B cell (primary cell): ENCODE results near the gene NCOA1. TPM values are rescaled to one million over a fixed set of nuclear protein-coding genes. Genes with fewer than 3 reads are reported as not detected.

ENCODE experiments used
- ATAC-seq: fragments of 200-7000 bp; cut with Tn5 transposase; one replicate; pipeline ENCODE4 v1.10.0; 2021; ENCODE audit warnings: low read depth, mild to moderate bottlenecking, moderate number of reproducible peaks, moderate library complexity
- CTCF ChIA-PET: fragments of 350-600 bp; sonication (Branson Sonifier 250); formaldehyde crosslinking; loops from one replicate; lab custom pipeline; 2021; ENCODE audit warnings: antibody characterized with exemption, inconsistent platforms; lab: Charles Lee
- POLR2A ChIA-PET: fragments of 350-600 bp; sonication (Branson Sonifier 250); formaldehyde crosslinking; loops from one replicate; lab custom pipeline; 2021; ENCODE audit warnings: antibody characterized with exemption; lab: Charles Lee
- DNase-seq: peaks from one replicate; pipeline ENCODE4 v3.0.0; 2013
- H2AFZ ChIP-seq: 2 replicates; pipeline ENCODE4 v1.6.1; 2012; ENCODE audit warnings: mild to moderate bottlenecking, low read depth, low read length; ENCODE audit not compliant: insufficient read depth, poor library complexity, severe bottlenecking
- H3K27ac ChIP-seq, 2 donors: 1 replicate in 1 of 2; 2 replicates in 1 of 2; pipeline ENCODE4 v1.5.1; 2012 to 2013; ENCODE audit warnings: low read length in 2 of 2, mild to moderate bottlenecking in 2 of 2, moderate library complexity in 1 of 2
- H3K27me3 ChIP-seq, 4 experiments: fragments of 200-600 bp in 1 of 4; sonication (generic) in 1 of 4; replicated peaks in 1 of 4; 1 replicate in 2 of 4; 2 replicates in 2 of 4; pipeline versions ENCODE4 v1.6.1 to v1.7.0; 2013 to 2016; ENCODE audit warnings: low read length in 3 of 4, mild to moderate bottlenecking in 2 of 4, mixed read lengths in 1 of 4, moderate library complexity in 1 of 4; ENCODE audit not compliant: insufficient read depth in 4 of 4, control insufficient read depth in 3 of 4; ENCODE audit errors: control extremely low read depth in 1 of 4
- H3K36me3 ChIP-seq, 2 experiments: replicated peaks in 1 of 2; 1 replicate in 1 of 2; 2 replicates in 1 of 2; pipeline versions ENCODE4 v1.6.1 to v1.7.1; 2013; ENCODE audit warnings: low read length in 1 of 2; ENCODE audit not compliant: insufficient read depth in 2 of 2, control insufficient read depth in 1 of 2; ENCODE audit errors: control extremely low read depth in 1 of 2, extremely low read depth in 1 of 2
- H3K4me1 ChIP-seq, 2 donors: fragments of 200-600 bp in 1 of 2; sonication (generic) in 1 of 2; 1 replicate in 1 of 2; 2 replicates in 1 of 2; pipeline versions ENCODE4 v1.5.1 to v1.6.1; 2013 to 2017; ENCODE audit warnings: low read length in 2 of 2; ENCODE audit not compliant: control insufficient read depth in 2 of 2, insufficient read depth in 2 of 2
- H3K4me2 ChIP-seq: replicated peaks from 2 replicates; pipeline ENCODE3; 2012; ENCODE audit warnings: mild to moderate bottlenecking, low read depth, low read length; ENCODE audit not compliant: poor library complexity, severe bottlenecking
- H3K4me3 ChIP-seq, 5 experiments: fragments of 200-600 bp in 1 of 5; sonication (generic) in 1 of 5; 1 replicate in 3 of 5; 2 replicates in 2 of 5; pipeline versions ENCODE4 v1.5.1 to v1.7.0; 2011 to 2016; ENCODE audit warnings: low read length in 4 of 5, mild to moderate bottlenecking in 4 of 5, low read depth in 2 of 5, control low read depth in 1 of 5, moderate library complexity in 1 of 5; ENCODE audit not compliant: insufficient read depth in 1 of 5; ENCODE audit errors: control extremely low read depth in 1 of 5, extremely low read depth in 1 of 5
- H3K79me2 ChIP-seq: fragments of 200-600 bp; sonication (generic); one replicate; pipeline ENCODE4 v1.6.0; 2016; ENCODE audit warnings: low read length; ENCODE audit not compliant: control insufficient read depth, insufficient read depth
- H3K9ac ChIP-seq: fragments of 200-600 bp; sonication (generic); 2 replicates; pipeline ENCODE4 v1.6.1; 2017; ENCODE audit warnings: mild to moderate bottlenecking, low read length, moderate library complexity
- H3K9me3 ChIP-seq, 3 donors: one replicate each; pipeline versions ENCODE4 v1.6.1 to v1.7.1; 2013; ENCODE audit warnings: low read length in 2 of 3; ENCODE audit not compliant: control insufficient read depth in 2 of 3, insufficient read depth in 1 of 3; ENCODE audit errors: control extremely low read depth in 1 of 3
- H4K20me1 ChIP-seq: 2 replicates; pipeline ENCODE4 v1.6.0; 2012; ENCODE audit warnings: mild to moderate bottlenecking, low read length; ENCODE audit not compliant: insufficient read depth, control insufficient read depth, poor library complexity, severe bottlenecking
- H3K27ac Mint-ChIP-seq: one replicate; pipeline ENCODE4 v1.8.0; 2021; ENCODE audit warnings: mixed read lengths
- H3K27me3 Mint-ChIP-seq: one replicate; pipeline ENCODE4 v1.8.0; 2021; ENCODE audit warnings: mixed read lengths
- H3K4me1 Mint-ChIP-seq: one replicate; pipeline ENCODE4 v1.8.0; 2021; ENCODE audit warnings: mixed read lengths
- H3K4me3 Mint-ChIP-seq: one replicate; pipeline ENCODE4 v1.8.0; 2021; ENCODE audit warnings: mixed read lengths
- H3K9me3 Mint-ChIP-seq: one replicate; pipeline ENCODE4 v1.8.0; 2022; ENCODE audit warnings: mixed read lengths; ENCODE audit not compliant: insufficient read depth
- CTCF ChIP-seq: fragments of 200-600 bp; IDR thresholded peaks from one replicate; pipeline ENCODE4 v1.8.0; 2022; ENCODE audit warnings: antibody characterized with exemption, mild to moderate bottlenecking
- EZH2 ChIP-seq: IDR thresholded peaks from 2 replicates; pipeline ENCODE4 v1.6.1; 2012; ENCODE audit warnings: borderline replicate concordance, low read depth, mild to moderate bottlenecking, moderate library complexity, low read length; ENCODE audit not compliant: insufficient read depth, poor library complexity, severe bottlenecking
- WGBS: methylation state at CpG from one replicate; pipeline ENCODE4 v1.1.5; 2013; ENCODE audit warnings: missing lambda C conversion rate; ENCODE audit not compliant: insufficient coverage; 5-methylcytosine and 5-hydroxymethylcytosine counted together
- intact Hi-C: fragments of 100-400 bp; cut with micrococcal nuclease; formaldehyde crosslinking; loops from one replicate; pipeline ENCODE4 v1.10.0; 2022
- polyA plus RNA-seq: library from polyadenylated mRNA; depleted of rRNA; stranded (reverse); fragments of >200 nt; gene quantifications from 2 replicates; pipeline ENCODE4 v1.2.3, GENCODE V29; 2012
- total RNA-seq, 2 donors: library from RNA; stranded (reverse); fragments of 120-200 nt in 1 of 2; gene quantifications; 1 replicate in 1 of 2; 2 replicates in 1 of 2; pipeline versions ENCODE4 v1.2.3 to v1.2.4, GENCODE V29; 2013 to 2022

Gene NCOA1
- total and polyA plus RNA-seq, 2 donors (not counting 1 experiment from before 2014, with no cell fraction given) = 11.6 to 49.1 TPM

- Histone ChIP-seq H3K4me1 (no peaks in the 10 kb centered on the region), H3K9ac (no peak overlapping the region), H3K79me2 (no peaks in the 10 kb centered on the region), H4K20me1 (no peaks in the 10 kb centered on the region), H3K27ac (no peak overlapping the region), H3K4me3 (no peak overlapping the region), H3K36me3 (peaks cover 12 to 21% of the 10 kb centered on the region in 2 experiments), H3K27me3 (no peaks in the 10 kb centered on the region), H2AFZ (no peak overlapping the region), H3K9me3 (no peaks in the 10 kb centered on the region), H3K4me2 (no peak overlapping the region)
- ChIA-PET POLR2A (no interaction called here), CTCF (no interaction called here)
- intact Hi-C loops = no loop called here
- Mint-ChIP-seq H3K9me3 (no peaks in the 10 kb centered on the region), H3K27ac (no peak overlapping the region), H3K4me3 (no peak overlapping the region), H3K4me1 (no peaks in the 10 kb centered on the region), H3K27me3 (no peaks in the 10 kb centered on the region)
- ATAC-seq (no peak), DNase-seq (no peak)
- no peak for TF ChIP-seq EZH2
- no peak for TF ChIP-seq CTCF
- WGBS = no CpG with 5 or more reads among the region's 1 CpG
Observed at GRCh38 chr2:24740142-24740541, 249.1 kb downstream of the NCOA1 start.

GRCh38 chr2:24742730-24743129 is 251.7 kb downstream of the NCOA1 start:
- H3K27me3 ChIP-seq = no peaks in the 10 kb centered on the region
- ChIA-PET POLR2A (no interaction called here), CTCF (interaction anchor here (1.5 kb wide), 1 partner anchor 333 kb away, joined by 5 read pairs; no protein-coding TSS in a partner anchor)
- H2AFZ ChIP-seq = no peak overlapping the region
- Mint-ChIP-seq H3K27ac (no peak overlapping the region), H3K9me3 (no peaks in the 10 kb centered on the region), H3K4me3 (no peak overlapping the region), H3K27me3 (no peaks in the 10 kb centered on the region), H3K4me1 (no peaks in the 10 kb centered on the region)
- H3K4me2 ChIP-seq = no peak overlapping the region
- no peaks in the 10 kb centered on the region for H3K4me1 ChIP-seq
- no CpG with 5 or more reads among the region's 1 CpG for WGBS
- H3K79me2 ChIP-seq = no peaks in the 10 kb centered on the region
- no peak for TF ChIP-seq CTCF
- no peak for TF ChIP-seq EZH2
- ATAC-seq (no peak), DNase-seq (no peak)
- H3K27ac ChIP-seq = no peak overlapping the region
- no peak overlapping the region for H3K9ac ChIP-seq
- no peaks in the 10 kb centered on the region for H3K9me3 ChIP-seq
- peaks cover 12 to 29% of the 10 kb centered on the region in 2 experiments for H3K36me3 ChIP-seq
- intact Hi-C loops = no loop called here
- H3K4me3 ChIP-seq = no peak overlapping the region
- H4K20me1 ChIP-seq = no peaks in the 10 kb centered on the region
